ENCODE results near the gene SLC30A4.

GRCh38 chr15:45457220-45457619 lies 65.3 kb downstream of the SLC30A4 start:
- TF ChIP-seq, protein P1, sequence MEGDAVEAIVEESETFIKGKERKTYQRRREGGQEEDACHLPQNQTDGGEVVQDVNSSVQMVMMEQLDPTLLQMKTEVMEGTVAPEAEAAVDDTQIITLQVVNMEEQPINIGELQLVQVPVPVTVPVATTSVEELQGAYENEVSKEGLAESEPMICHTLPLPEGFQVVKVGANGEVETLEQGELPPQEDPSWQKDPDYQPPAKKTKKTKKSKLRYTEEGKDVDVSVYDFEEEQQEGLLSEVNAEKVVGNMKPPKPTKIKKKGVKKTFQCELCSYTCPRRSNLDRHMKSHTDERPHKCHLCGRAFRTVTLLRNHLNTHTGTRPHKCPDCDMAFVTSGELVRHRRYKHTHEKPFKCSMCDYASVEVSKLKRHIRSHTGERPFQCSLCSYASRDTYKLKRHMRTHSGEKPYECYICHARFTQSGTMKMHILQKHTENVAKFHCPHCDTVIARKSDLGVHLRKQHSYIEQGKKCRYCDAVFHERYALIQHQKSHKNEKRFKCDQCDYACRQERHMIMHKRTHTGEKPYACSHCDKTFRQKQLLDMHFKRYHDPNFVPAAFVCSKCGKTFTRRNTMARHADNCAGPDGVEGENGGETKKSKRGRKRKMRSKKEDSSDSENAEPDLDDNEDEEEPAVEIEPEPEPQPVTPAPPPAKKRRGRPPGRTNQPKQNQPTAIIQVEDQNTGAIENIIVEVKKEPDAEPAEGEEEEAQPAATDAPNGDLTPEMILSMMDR (conservative IDR thresholded peaks at IDR 0.05) = no peak
- TF ChIP-seq EZH2 (IDR thresholded peaks at IDR 0.05; ENCODE audit: low read depth) = no peak

Measured in PC-9 (cell line).